Uterus (tissue), 4 donors: Measurements from ENCODE around the gene STMND1. TPM values are rescaled to one million over a fixed set of nuclear protein-coding genes. Genes with fewer than 3 reads are reported as not detected.
"Not testable (repeated sequence)": the region's sequence is repeated elsewhere in the genome, so short reads cannot be mapped to it uniquely, and the experiment has no call there.

Experiments used
- DNase-seq, 2 donors: peaks; one replicate each; pipeline ENCODE4 v3.0.0-alpha.2; 2019 to 2020
- H3K27ac ChIP-seq, 2 donors: fragments of 200-600 bp; sonication (generic); 1 replicate in 1 of 2; 2 replicates in 1 of 2; pipeline ENCODE4 v1.5.1; 2016 to 2018
- H3K27me3 ChIP-seq, 2 donors: fragments of 200-600 bp; sonication (generic); one replicate each; pipeline ENCODE4 v1.5.1; 2018 to 2019; ENCODE audit warnings: control low read depth in 1 of 2
- H3K36me3 ChIP-seq, 2 donors: fragments of 200-600 bp; sonication (generic); one replicate each; pipeline ENCODE4 v1.5.1; 2019; ENCODE audit warnings: control low read depth in 1 of 2
- H3K4me1 ChIP-seq, 2 donors: fragments of 200-600 bp; sonication (generic); one replicate each; pipeline ENCODE4 v1.5.1; 2018 to 2019; ENCODE audit warnings: control low read depth in 1 of 2
- H3K4me3 ChIP-seq, 2 donors: fragments of 200-600 bp; sonication (generic); 1 replicate in 1 of 2; 2 replicates in 1 of 2; pipeline ENCODE4 v1.5.1; 2018 to 2019; ENCODE audit warnings: mild to moderate bottlenecking in 1 of 2
- H3K9me3 ChIP-seq, 2 donors: fragments of 200-600 bp; sonication (generic); one replicate each; pipeline ENCODE4 v1.5.1; 2019; ENCODE audit warnings: control low read depth in 1 of 2
- POLR2A ChIP-seq, 2 donors: fragments of 450-650 bp; IDR thresholded peaks; one replicate each; pipeline ENCODE4 v1.6.1; 2016; ENCODE audit warnings: antibody characterized with exemption in 2 of 2, mild to moderate bottlenecking in 1 of 2, moderate library complexity in 1 of 2
- intact Hi-C: fragments of 100-400 bp; cut with DNase I; formaldehyde crosslinking; loops from one replicate; pipeline ENCODE4 v1.15.1; 2023; ENCODE audit warnings: low total_unique reads
- total RNA-seq, 4 donors: library from RNA; depleted of rRNA in 3 of 4; stranded (reverse); fragments of >200 nt in 3 of 4; gene quantifications; one replicate each; pipeline versions ENCODE4 v1.1.0 to v1.2.4, GENCODE V29; 2014 to 2023
- TF ChIP-seq, protein P1 (sequence below), 4 experiments: fragments of 200-600 bp in 2 of 4; fragments of 450-650 bp in 2 of 4; sonication (generic) in 2 of 4; IDR thresholded peaks; one replicate each; pipeline ENCODE4 v1.5.1; 2016 to 2019; ENCODE audit warnings: antibody characterized with exemption in 4 of 4, mild to moderate bottlenecking in 2 of 4, moderate library complexity in 1 of 4
- donor health status: DM: yes; HTN: yes; CAD: no.

The STMND1 gene
- total RNA-seq, 4 donors from 2014 or later, result 1.4 TPM; not detected in 3

DNA sequence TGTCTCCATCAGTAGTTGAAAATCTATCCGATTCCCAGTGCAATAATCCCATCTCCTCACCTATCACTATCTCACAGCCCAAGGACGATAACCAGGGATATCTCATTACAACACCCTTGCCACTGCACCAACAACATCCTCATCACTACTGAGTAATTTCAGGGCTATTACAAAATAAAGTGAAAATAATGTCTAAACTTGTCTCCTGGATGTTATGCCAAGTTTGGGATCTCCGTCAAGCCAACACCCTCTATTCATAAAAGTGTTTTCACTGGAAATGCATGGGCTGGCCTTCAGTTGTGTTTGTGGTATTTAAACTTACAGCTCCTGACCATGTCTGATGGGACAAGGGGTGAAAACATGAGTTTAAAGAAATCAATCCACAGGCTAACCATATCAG, 42.0 kb upstream of the STMND1 start:
- no peak overlapping the region for H3K27ac ChIP-seq
- H3K4me1 ChIP-seq, result no peaks in the 10 kb centered on the region
- H3K27me3 ChIP-seq, result no peaks in the 10 kb centered on the region
- no peak overlapping the region for H3K4me3 ChIP-seq
- DNase-seq, result no peak
- TF ChIP-seq POLR2A (IDR thresholded peaks at IDR 0.05), result no peak
- TF ChIP-seq, protein P1, sequence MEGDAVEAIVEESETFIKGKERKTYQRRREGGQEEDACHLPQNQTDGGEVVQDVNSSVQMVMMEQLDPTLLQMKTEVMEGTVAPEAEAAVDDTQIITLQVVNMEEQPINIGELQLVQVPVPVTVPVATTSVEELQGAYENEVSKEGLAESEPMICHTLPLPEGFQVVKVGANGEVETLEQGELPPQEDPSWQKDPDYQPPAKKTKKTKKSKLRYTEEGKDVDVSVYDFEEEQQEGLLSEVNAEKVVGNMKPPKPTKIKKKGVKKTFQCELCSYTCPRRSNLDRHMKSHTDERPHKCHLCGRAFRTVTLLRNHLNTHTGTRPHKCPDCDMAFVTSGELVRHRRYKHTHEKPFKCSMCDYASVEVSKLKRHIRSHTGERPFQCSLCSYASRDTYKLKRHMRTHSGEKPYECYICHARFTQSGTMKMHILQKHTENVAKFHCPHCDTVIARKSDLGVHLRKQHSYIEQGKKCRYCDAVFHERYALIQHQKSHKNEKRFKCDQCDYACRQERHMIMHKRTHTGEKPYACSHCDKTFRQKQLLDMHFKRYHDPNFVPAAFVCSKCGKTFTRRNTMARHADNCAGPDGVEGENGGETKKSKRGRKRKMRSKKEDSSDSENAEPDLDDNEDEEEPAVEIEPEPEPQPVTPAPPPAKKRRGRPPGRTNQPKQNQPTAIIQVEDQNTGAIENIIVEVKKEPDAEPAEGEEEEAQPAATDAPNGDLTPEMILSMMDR (IDR thresholded peaks at IDR 0.05), result no peak
- intact Hi-C loops, result no loop called here
- no peaks in the 10 kb centered on the region for H3K36me3 ChIP-seq
- H3K9me3 ChIP-seq, result no peaks in the 10 kb centered on the region

DNA sequence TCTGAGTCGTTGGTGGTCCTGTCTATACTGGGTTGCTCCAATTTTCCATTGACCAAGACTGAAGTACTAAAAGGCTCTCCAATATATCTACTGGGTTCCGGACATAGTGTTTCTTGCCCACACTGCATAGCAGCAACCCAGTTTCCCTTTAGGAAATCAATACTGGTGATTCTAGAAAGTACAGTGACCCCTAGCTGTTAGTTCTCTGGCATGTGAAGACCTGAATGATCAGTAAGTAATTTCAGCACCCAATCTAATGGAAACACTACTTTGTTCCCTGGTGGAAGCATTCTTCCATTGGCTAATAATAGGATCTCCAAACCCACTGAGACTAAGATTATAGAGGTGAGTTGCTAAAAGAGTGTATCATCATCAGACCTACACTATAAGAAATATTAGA, 40.8 kb upstream of the STMND1 start:
- H3K36me3 ChIP-seq, result no peaks in the 10 kb centered on the region
- intact Hi-C loops, result no loop called here
- DNase-seq, result no peak
- TF ChIP-seq, protein P1 (IDR thresholded peaks at IDR 0.05), result no peak
- no peak for TF ChIP-seq POLR2A (IDR thresholded peaks at IDR 0.05)
- H3K4me1 ChIP-seq, result no peaks in the 10 kb centered on the region
- no peaks in the 10 kb centered on the region for H3K27me3 ChIP-seq
- H3K27ac ChIP-seq, result no peak overlapping the region
- no peak overlapping the region for H3K4me3 ChIP-seq
- no peaks in the 10 kb centered on the region for H3K9me3 ChIP-seq

- Histone ChIP-seq H3K4me3 (no peak overlapping the region), H3K4me1 (no peaks in the 10 kb centered on the region), H3K36me3 (no peaks in the 10 kb centered on the region), H3K27ac (no peak overlapping the region), H3K27me3 (no peaks in the 10 kb centered on the region), H3K9me3 (no peaks in the 10 kb centered on the region)
- TF ChIP-seq, protein P1 (IDR thresholded peaks at IDR 0.05), result no peak
- no peak for TF ChIP-seq POLR2A (IDR thresholded peaks at IDR 0.05)
- intact Hi-C loops, result no loop called here
- no peak for DNase-seq
Measured at GRCh38 chr6:17062871-17063440, 38.9 kb upstream of the STMND1 start.

- H3K4me1 ChIP-seq, result no peaks in the 10 kb centered on the region
- H3K9me3 ChIP-seq, result no peaks in the 10 kb centered on the region
- H3K36me3 ChIP-seq, result no peaks in the 10 kb centered on the region
- no peaks in the 10 kb centered on the region for H3K27me3 ChIP-seq
- H3K27ac ChIP-seq, result no peak overlapping the region
- intact Hi-C loops, result no loop called here
- TF ChIP-seq, protein P1 (IDR thresholded peaks at IDR 0.05), result no peak
- TF ChIP-seq POLR2A (IDR thresholded peaks at IDR 0.05), result no peak
- no peak for DNase-seq
- H3K4me3 ChIP-seq, result no peak overlapping the region
Measured at GRCh38 chr6:17064975-17065374, 36.9 kb upstream of the STMND1 start.

GRCh38 chr6:17066610-17067009, 35.2 kb upstream of the STMND1 start:
- no peaks in the 10 kb centered on the region for H3K27me3 ChIP-seq
- H3K36me3 ChIP-seq, result no peaks in the 10 kb centered on the region
- H3K4me1 ChIP-seq, result no peaks in the 10 kb centered on the region
- no peak overlapping the region for H3K27ac ChIP-seq
- H3K4me3 ChIP-seq, result no peak overlapping the region
- no peak for TF ChIP-seq POLR2A (IDR thresholded peaks at IDR 0.05)
- TF ChIP-seq, protein P1 (IDR thresholded peaks at IDR 0.05), result no peak
- intact Hi-C loops, result no loop called here
- no peaks in the 10 kb centered on the region for H3K9me3 ChIP-seq
- DNase-seq, result no peak

GRCh38 chr6:17068972-17069371, 32.9 kb upstream of the STMND1 start:
- intact Hi-C loops, H3K27ac ChIP-seq, H3K4me1 ChIP-seq, H3K27me3 ChIP-seq, DNase-seq, H3K36me3 ChIP-seq, H3K4me3 ChIP-seq, H3K9me3 ChIP-seq: not testable (repeated sequence)

DNA sequence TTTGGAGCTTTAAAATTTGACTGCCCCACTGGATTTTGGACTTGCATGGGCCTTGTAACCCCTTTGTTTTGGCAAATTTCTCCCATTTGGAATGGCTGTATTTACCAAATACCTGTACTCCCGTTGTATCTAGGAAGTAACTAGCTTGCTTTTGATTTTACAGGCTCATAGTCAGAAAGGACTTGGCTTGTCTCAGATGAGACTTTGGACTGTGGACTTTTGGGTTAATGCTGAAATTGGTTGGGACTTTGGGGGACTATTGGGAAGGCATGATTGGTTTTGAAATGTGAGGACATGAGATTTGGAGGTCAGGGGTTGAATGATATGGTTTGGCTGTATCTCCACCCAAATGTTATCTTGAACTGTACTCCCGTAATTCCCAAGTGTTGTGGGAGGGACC, 31.4 kb upstream of the STMND1 start:
- H3K4me3 ChIP-seq, intact Hi-C loops: not testable (repeated sequence)

DNA sequence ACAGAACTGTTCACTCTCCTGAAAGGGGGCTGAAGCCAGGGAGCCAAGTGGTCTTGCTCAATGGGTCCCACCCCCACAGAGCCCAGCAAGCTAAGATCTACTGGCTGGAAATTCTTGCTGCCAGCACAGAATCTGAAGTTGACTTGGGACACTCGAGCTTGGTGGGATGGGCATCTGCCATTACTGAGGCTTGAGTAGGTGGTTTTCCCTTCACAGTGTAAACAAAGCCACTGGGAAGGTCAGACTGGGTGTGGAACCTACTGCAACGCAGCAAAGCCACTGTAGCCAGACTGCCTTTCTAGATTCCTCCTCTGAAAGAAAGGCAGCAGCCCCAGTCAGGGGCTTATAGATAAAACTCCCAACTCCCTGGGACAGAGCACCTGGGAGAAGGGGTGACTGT, 28.3 kb upstream of the STMND1 start:
- H3K27ac ChIP-seq, H3K4me1 ChIP-seq, DNase-seq, H3K9me3 ChIP-seq, H3K4me3 ChIP-seq, intact Hi-C loops, H3K36me3 ChIP-seq, H3K27me3 ChIP-seq: not testable (repeated sequence)

More for the DNA sequence above, 31.4 kb upstream of the STMND1 start:
- not testable (repeated sequence) for H3K4me1 ChIP-seq, H3K27ac ChIP-seq, H3K36me3 ChIP-seq, H3K27me3 ChIP-seq, DNase-seq, H3K9me3 ChIP-seq
